Central memory CD4-positive, alpha-beta T cell (primary cell): ENCODE results near the gene BCL3.
"Not testable (repeated sequence)": the region's sequence is repeated elsewhere in the genome, so short reads cannot be mapped to it uniquely, and the experiment has no call there.

Experiments used
- DNase-seq: peaks from one replicate; pipeline ENCODE4 v3.0.0; 2022
- total RNA-seq, 3 experiments: gene quantifications; one replicate each; lab custom pipeline; 2026; lab: John Stamatoyannopoulos, UW

The BCL3 gene, protein sequence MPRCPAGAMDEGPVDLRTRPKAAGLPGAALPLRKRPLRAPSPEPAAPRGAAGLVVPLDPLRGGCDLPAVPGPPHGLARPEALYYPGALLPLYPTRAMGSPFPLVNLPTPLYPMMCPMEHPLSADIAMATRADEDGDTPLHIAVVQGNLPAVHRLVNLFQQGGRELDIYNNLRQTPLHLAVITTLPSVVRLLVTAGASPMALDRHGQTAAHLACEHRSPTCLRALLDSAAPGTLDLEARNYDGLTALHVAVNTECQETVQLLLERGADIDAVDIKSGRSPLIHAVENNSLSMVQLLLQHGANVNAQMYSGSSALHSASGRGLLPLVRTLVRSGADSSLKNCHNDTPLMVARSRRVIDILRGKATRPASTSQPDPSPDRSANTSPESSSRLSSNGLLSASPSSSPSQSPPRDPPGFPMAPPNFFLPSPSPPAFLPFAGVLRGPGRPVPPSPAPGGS
- 3.3 to 25.3 (median 3.5) reads per million in 3 experiments for total RNA-seq

GRCh38 chr19:44748426-44749254, at the start of gene BCL3:
TSS of gene BCL3 (plus strand) at chr19:44748708. CDS start at chr19:44748791, 83 bp downstream.
- peak; percentile 80 for DNase-seq

GRCh38 chr19:44700547-44700946, 48.0 kb upstream of the BCL3 start:
- DNase-seq = no peak

GRCh38 chr19:44701228-44701627, 47.3 kb upstream of the BCL3 start:
- no peak for DNase-seq

- no peak for DNase-seq
Measured at GRCh38 chr19:44702551-44703176, 45.8 kb upstream of the BCL3 start.

- DNase-seq = no peak
Measured at GRCh38 chr19:44703336-44704078, 45.0 kb upstream of the BCL3 start.

GRCh38 chr19:44704982-44705381, 43.5 kb upstream of the BCL3 start:
- DNase-seq = no peak

GRCh38 chr19:44705502-44706010, 43.0 kb upstream of the BCL3 start:
- DNase-seq = no peak

DNA sequence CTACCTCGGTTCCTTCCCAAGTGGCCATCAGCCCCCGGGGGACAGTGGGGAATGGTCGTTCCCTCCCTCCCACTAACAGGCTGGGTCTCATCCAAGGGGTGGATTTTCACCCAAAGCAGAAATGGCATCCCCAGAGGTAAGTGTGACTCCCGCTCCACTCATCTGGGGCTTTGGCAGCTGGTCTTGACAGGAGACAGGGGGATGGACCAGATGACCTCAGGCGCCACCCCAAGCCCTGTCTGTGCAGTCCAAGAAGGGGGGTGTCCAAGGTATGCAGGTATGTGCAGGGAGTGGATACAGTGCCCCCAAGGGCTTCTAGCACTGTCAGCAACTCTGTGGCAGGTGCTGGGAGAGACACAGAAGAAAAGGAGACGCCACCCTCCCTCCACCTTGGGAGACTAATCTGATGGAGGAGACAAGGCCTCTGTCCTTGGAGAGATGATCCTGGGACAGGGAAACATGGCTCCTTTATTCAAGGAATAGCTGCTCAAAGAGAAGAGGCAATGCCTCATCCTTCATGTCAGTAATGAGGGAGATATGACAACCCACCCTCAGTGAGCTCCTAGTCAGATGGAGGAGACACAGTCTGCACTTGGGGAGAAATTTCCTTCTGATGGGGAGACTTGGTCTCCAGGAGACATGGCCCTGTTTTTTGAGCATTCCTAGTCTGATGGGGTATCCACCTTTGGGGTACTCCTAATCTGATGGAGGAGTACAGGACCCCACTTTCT, 41.8 kb upstream of the BCL3 start:
- no peak for DNase-seq

DNA sequence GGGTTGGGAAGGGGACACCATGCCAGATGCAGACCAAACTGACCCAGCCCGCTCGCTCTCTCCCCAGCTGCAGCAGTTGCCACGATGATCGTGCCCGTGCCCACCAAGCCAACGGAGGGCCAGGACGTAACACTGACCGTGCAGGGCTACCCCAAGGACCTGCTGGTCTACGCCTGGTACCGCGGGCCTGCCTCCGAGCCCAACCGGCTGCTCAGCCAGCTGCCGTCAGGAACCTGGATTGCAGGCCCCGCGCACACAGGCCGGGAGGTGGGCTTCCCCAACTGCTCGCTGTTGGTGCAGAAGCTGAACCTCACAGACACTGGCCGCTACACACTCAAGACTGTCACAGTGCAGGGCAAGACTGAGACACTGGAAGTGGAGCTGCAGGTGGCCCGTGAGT, 40.7 kb upstream of the BCL3 start:
- DNase-seq = no peak

DNA sequence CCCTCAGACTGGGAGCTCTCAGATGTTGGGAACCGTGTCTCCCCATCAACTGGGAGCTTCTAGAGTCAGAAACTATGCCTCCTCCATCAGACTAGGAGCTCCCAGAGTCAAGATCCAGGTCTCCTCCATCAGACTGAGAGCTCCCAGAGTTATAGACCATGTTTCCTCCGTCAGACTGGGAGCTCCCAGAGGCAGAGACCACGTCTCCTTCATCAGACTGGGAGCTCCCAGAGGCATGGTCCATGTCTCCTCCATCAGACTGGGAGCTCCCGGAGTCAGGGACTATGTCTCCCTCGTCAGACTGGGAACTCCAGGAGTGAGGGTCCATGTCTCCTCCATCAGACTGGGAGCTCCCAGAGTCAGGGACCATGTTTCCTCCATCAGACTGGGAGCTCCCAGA, 39.6 kb upstream of the BCL3 start:
- no peak for DNase-seq

GRCh38 chr19:44709434-44710266, 38.9 kb upstream of the BCL3 start:
- DNase-seq = not testable (repeated sequence)

DNA sequence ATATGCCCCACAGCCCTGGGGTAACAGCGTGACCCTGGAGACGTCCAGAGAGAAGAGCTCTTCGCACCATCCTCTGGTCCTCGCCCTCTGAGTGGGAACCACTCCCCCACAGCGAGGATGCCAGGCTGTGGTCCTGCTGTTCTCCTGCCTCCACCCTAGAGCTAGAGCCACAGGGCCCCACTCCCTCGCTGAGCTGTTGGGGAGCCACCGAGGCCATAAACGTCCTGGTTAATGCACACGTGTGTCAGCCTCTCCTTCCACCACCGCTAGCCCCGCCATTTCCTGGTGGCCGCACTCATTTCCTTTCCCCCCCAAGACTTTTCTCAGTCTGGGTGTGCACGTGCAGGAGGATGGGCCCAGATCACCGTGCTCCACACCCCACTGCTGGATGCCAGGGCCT, 38.0 kb upstream of the BCL3 start:
- no peak for DNase-seq

DNA sequence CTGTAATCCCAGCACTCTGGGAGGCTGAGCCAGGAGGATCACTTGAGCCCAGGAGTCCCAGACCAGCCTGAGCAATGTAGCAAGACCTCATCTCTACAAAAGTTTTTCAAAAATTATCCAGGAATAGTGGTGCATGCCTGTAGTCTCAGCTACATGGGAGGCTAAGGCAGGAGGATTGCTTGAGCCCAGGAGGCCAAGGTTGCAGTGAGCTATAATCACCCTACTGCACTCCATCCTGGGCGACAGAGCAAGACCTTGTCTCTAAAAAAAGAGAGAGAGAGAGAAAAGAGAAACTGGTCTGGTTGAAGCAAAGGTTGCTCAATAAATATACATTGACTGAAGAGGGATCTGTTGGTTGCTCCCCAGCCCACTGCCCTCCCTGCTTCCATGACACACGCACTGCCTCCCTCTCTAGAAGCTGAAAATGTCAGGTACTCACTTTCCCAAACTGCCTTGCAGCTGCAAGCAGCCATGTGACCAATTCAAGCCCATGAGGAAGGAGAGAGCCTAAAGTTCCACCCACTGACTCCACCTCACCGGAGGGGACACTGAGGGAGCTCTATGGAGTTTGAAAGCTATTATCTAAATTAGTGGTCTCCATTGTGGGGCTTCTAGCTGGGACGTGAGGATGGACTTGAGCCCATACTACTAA, 35.5 kb upstream of the BCL3 start:
- no peak for DNase-seq

- DNase-seq = no peak
Measured at GRCh38 chr19:44714597-44715169, 33.8 kb upstream of the BCL3 start.

- no peak for DNase-seq
Measured at GRCh38 chr19:44717603-44718002, 30.9 kb upstream of the BCL3 start.

- no peak for DNase-seq
Measured at GRCh38 chr19:44718441-44719261, 29.9 kb upstream of the BCL3 start.

GRCh38 chr19:44719262-44719701, 29.2 kb upstream of the BCL3 start:
- DNase-seq = no peak

GRCh38 chr19:44720396-44720795, 28.1 kb upstream of the BCL3 start:
- not testable (repeated sequence) for DNase-seq

DNA sequence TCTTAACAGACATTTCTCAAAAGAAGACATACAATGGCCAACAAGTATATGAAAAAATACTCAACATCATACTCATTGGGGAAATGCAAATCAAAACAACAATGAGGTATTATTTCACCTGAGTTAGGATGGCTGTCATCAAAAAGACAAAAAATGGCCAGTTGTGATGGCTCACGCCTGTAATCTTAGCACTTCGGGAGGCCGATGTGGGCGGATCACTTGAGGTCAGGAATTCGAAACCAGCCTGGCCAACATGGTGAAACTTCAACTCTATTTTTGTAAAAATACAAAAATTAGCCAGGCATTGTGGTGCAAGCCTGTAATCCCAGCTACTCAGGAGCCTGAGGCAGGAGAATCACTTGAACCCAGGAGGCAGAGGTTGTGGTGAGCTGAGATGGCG, 27.6 kb upstream of the BCL3 start:
- no peak for DNase-seq
